GM18867 (cell line): Measurements from ENCODE around the gene CD300LF.

Source experiments
- ATAC-seq: cut with Tn5 transposase; IDR thresholded peaks from one replicate; pipeline ENCODE4 v1.9.1; 2021; ENCODE audit warnings: mild to moderate bottlenecking, moderate library complexity; ENCODE audit not compliant: unreplicated experiment

The CD300LF gene

GRCh38 chr17:74730491-74731346 is 18.0 kb upstream of the CD300LF start:
- ATAC-seq = peak; percentile 46

- ATAC-seq = no peak
Measured at GRCh38 chr17:74729866-74730265, 17.1 kb upstream of the CD300LF start.

GRCh38 chr17:74729368-74729767 is 16.6 kb upstream of the CD300LF start:
- ATAC-seq = no peak

GRCh38 chr17:74728702-74729075 is 16.0 kb upstream of the CD300LF start:
- ATAC-seq = no peak

- ATAC-seq = no peak
Measured at GRCh38 chr17:74728033-74728701, 15.4 kb upstream of the CD300LF start.

GRCh38 chr17:74725111-74725510 is 12.4 kb upstream of the CD300LF start:
- ATAC-seq = no peak

- ATAC-seq = no peak
Measured at GRCh38 chr17:74723891-74724290, 11.2 kb upstream of the CD300LF start.

- no peak for ATAC-seq
Measured at GRCh38 chr17:74722782-74723181, 10.1 kb upstream of the CD300LF start.

- ATAC-seq = no peak
Measured at GRCh38 chr17:74720506-74720905, 7.8 kb upstream of the CD300LF start.

- ATAC-seq = no peak
Measured at GRCh38 chr17:74715144-74715543, 2.4 kb upstream of the CD300LF start.

- ATAC-seq = no peak
Measured at GRCh38 chr17:74713171-74713755, 540 bp upstream of the CD300LF start.

GRCh38 chr17:74712301-74712700 is 422 bp downstream of the CD300LF start:
- ATAC-seq = no peak

- ATAC-seq = no peak
Measured at GRCh38 chr17:74711058-74711824, 1.5 kb downstream of the CD300LF start.

GRCh38 chr17:74704544-74704943 is 8.2 kb downstream of the CD300LF start:
- ATAC-seq = no peak

- no peak for ATAC-seq
Measured at GRCh38 chr17:74703311-74703710, 9.4 kb downstream of the CD300LF start.

- no peak for ATAC-seq
Measured at GRCh38 chr17:74702116-74702871, 10.4 kb downstream of the CD300LF start.

- ATAC-seq = no peak
Measured at GRCh38 chr17:74699236-74699635, 13.5 kb downstream of the CD300LF start.

GRCh38 chr17:74698069-74698468 is 14.7 kb downstream of the CD300LF start:
- ATAC-seq = no peak

GRCh38 chr17:74697515-74697914 is 15.2 kb downstream of the CD300LF start:
- ATAC-seq = no peak

GRCh38 chr17:74695629-74696028 is 17.1 kb downstream of the CD300LF start:
- no peak for ATAC-seq
